Gastrocnemius medialis (tissue), 4 donors: ENCODE measurements around the gene MAP3K9. TPM values are rescaled to one million over a fixed set of nuclear protein-coding genes. Genes with fewer than 3 reads are reported as not detected.

Experiments
- ATAC-seq, 2 donors: fragments of 150-250 bp; one replicate each; pipeline ENCODE4 v1.9.1; 2016
- DNase-seq, 2 donors: peaks; one replicate each; pipeline ENCODE4 v3.0.0-alpha.2; 2019
- H3K27ac ChIP-seq, 4 donors: fragments of 200-600 bp; sonication (generic); 1 replicate in 1 of 4; 2 replicates in 3 of 4; pipeline ENCODE4 v1.5.1; 2016 to 2018; ENCODE audit warnings: mild to moderate bottlenecking in 2 of 4, moderate library complexity in 1 of 4
- H3K27me3 ChIP-seq, 3 donors: fragments of 200-600 bp; sonication (generic) in 2 of 3; 1 replicate in 1 of 3; 2 replicates in 2 of 3; pipeline versions ENCODE4 v1.5.1 to v1.6.0; 2016 to 2019; ENCODE audit warnings: mild to moderate bottlenecking in 1 of 3, moderate library complexity in 1 of 3
- H3K36me3 ChIP-seq, 2 donors: fragments of 200-600 bp; sonication (generic) in 1 of 2; one replicate each; pipeline ENCODE4 v1.5.1; 2017 to 2018
- H3K4me1 ChIP-seq, 2 donors: fragments of 200-600 bp; sonication (generic) in 1 of 2; one replicate each; pipeline ENCODE4 v1.5.1; 2016 to 2017; ENCODE audit warnings: mild to moderate bottlenecking in 2 of 2
- H3K4me3 ChIP-seq, 4 donors: fragments of 200-600 bp; sonication (generic) in 3 of 4; 1 replicate in 1 of 4; 2 replicates in 3 of 4; pipeline ENCODE4 v1.5.1; 2016 to 2019; ENCODE audit warnings: mild to moderate bottlenecking in 2 of 4
- H3K9me3 ChIP-seq, 3 donors: fragments of 200-600 bp; sonication (generic) in 2 of 3; 1 replicate in 1 of 3; 2 replicates in 2 of 3; pipeline ENCODE4 v1.5.1; 2016 to 2019
- CTCF ChIP-seq, 5 experiments: fragments of 450-650 bp in 3 of 5; fragments of 200-600 bp in 2 of 5; sonication (generic) in 2 of 5; IDR thresholded peaks in 4 of 5; conservative IDR thresholded peaks in 1 of 5; 1 replicate in 4 of 5; 2 replicates in 1 of 5; pipeline ENCODE4 v1.5.1; 2016 to 2019; ENCODE audit warnings: antibody characterized with exemption in 5 of 5, mild to moderate bottlenecking in 3 of 5, moderate library complexity in 3 of 5
- POLR2A ChIP-seq, 2 donors: fragments of 450-650 bp; IDR thresholded peaks; one replicate each; pipeline ENCODE4 v1.6.1; 2017; ENCODE audit warnings: antibody characterized with exemption in 2 of 2, mild to moderate bottlenecking in 2 of 2, moderate library complexity in 2 of 2
- in situ Hi-C, 4 donors: fragments of 200-750 bp; cut with MboI; loops; one replicate each; pipeline versions ENCODE4 v1.15.0 to v1.8.0; 2017; ENCODE audit warnings: low sequenced_read_pairs in 4 of 4
- intact Hi-C: fragments of 100-400 bp; cut with DNase I; formaldehyde crosslinking; loops from one replicate; pipeline ENCODE4 v1.15.1; 2023; ENCODE audit warnings: low total_unique reads
- total RNA-seq, 4 donors: library from RNA; depleted of rRNA; stranded (reverse); fragments of >200 nt; gene quantifications; one replicate each; pipeline versions ENCODE4 v1.1.0 to v1.2.3, GENCODE V29; 2016

MAP3K9 gene
- total RNA-seq, 4 donors from 2014 or later, result 2.4 to 5.0 (median 2.5) TPM

DNA sequence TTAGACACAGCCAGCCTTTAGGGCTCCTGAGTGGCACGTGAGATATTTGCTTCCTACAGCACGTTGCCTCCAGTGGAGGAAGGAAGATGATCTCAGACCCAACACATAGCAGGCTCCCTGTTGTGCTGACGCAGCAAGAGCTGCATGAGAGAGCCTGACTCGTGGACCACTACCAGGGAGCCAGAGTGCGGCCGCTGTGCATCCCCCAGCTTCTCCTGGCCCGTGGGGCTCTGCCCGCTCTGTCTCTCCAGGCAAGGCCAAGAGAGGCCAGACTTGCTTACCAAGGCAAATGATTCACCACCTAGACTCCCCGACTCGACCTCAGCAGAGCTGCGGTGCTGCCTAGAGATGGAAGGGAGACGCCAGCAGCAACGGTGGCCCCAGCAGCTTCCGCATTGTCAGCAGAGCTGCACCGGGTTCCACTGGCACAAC lies 37.5 kb downstream of the MAP3K9 start:
- ATAC-seq (no peak), DNase-seq (no peak)
- intact Hi-C loops (no loop called here), in situ Hi-C loops (no loop called here)
- Histone ChIP-seq H3K36me3 (no peaks in the 10 kb centered on the region), H3K27ac (no peak overlapping the region), H3K27me3 (no peaks in the 10 kb centered on the region), H3K4me3 (no peak overlapping the region), H3K4me1 (no peaks in the 10 kb centered on the region), H3K9me3 (no peaks in the 10 kb centered on the region)
- TF ChIP-seq POLR2A (IDR thresholded peaks at IDR 0.05) (no peak), CTCF (IDR thresholded peaks at IDR 0.05 in 4 of 5, conservative IDR thresholded peaks at IDR 0.05 in 1 of 5) (no peak)

DNA sequence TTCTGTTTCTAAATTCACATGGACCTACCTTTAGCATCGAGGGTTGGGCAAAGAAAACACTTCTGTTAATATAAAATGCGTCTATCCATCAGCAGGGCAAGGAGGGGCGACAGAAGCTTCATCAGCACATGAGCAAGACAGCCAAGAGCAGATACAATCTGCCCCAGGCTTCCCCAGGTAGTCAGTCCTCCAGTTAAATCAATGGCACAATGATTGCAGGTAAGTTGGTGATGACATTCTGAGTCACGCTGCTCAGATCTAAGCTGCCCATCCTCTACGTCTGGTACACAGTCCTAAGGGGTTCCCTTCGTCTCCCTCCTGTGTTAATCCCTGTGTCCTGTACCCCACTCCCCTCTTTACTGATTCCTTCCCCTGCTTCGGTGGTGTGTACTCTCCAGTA lies 38.8 kb downstream of the MAP3K9 start:
- in situ Hi-C loops (no loop called here), intact Hi-C loops (no loop called here)
- no peaks in the 10 kb centered on the region for H3K27me3 ChIP-seq
- DNase-seq (no peak), ATAC-seq (no peak)
- H3K36me3 ChIP-seq, result no peaks in the 10 kb centered on the region
- no peaks in the 10 kb centered on the region for H3K9me3 ChIP-seq
- TF ChIP-seq CTCF (IDR thresholded peaks at IDR 0.05 in 4 of 5, conservative IDR thresholded peaks at IDR 0.05 in 1 of 5) (no peak), POLR2A (IDR thresholded peaks at IDR 0.05) (no peak)
- no peak overlapping the region for H3K27ac ChIP-seq
- no peak overlapping the region for H3K4me3 ChIP-seq
- H3K4me1 ChIP-seq, result no peaks in the 10 kb centered on the region

GRCh38 chr14:70759398-70759797 lies 49.9 kb downstream of the MAP3K9 start:
- Histone ChIP-seq H3K4me3 (no peak overlapping the region), H3K9me3 (no peaks in the 10 kb centered on the region), H3K27ac (no peak overlapping the region), H3K36me3 (no peaks in the 10 kb centered on the region), H3K27me3 (no peaks in the 10 kb centered on the region), H3K4me1 (peaks cover 0 to 9% of the 10 kb centered on the region in 2 donors)
- no peak for DNase-seq
- no peak for TF ChIP-seq CTCF (IDR thresholded peaks at IDR 0.05 in 4 of 5, conservative IDR thresholded peaks at IDR 0.05 in 1 of 5)
- no peak for TF ChIP-seq POLR2A (IDR thresholded peaks at IDR 0.05)
- ATAC-seq, result no peak
- in situ Hi-C loops, result no loop called here
- intact Hi-C loops, result no loop called here

- in situ Hi-C loops, result no loop called here
- no peak for TF ChIP-seq CTCF (IDR thresholded peaks at IDR 0.05 in 4 of 5, conservative IDR thresholded peaks at IDR 0.05 in 1 of 5)
- no peak for TF ChIP-seq POLR2A (IDR thresholded peaks at IDR 0.05)
- no peak overlapping the region for H3K27ac ChIP-seq
These were observed 53.7 kb downstream of the MAP3K9 start for GRCh38 chr14:70755655-70756054.

GRCh38 chr14:70754991-70755390 lies 54.3 kb downstream of the MAP3K9 start:
- no peaks in the 10 kb centered on the region for H3K27me3 ChIP-seq
- H3K27ac ChIP-seq, result no peak overlapping the region
- no peak for DNase-seq
- no peak for ATAC-seq
- no peaks in the 10 kb centered on the region for H3K36me3 ChIP-seq
- H3K9me3 ChIP-seq, result no peaks in the 10 kb centered on the region
- H3K4me1 ChIP-seq, result peaks cover 0 to 9% of the 10 kb centered on the region in 2 donors
- intact Hi-C loops (no loop called here), in situ Hi-C loops (no loop called here)
- no peak overlapping the region for H3K4me3 ChIP-seq
- TF ChIP-seq POLR2A (IDR thresholded peaks at IDR 0.05) (no peak), CTCF (IDR thresholded peaks at IDR 0.05 in 4 of 5, conservative IDR thresholded peaks at IDR 0.05 in 1 of 5) (no peak)

More at GRCh38 chr14:70755655-70756054, 53.7 kb downstream of the MAP3K9 start:
- Histone ChIP-seq H3K36me3 (no peaks in the 10 kb centered on the region), H3K4me3 (no peak overlapping the region), H3K27me3 (no peaks in the 10 kb centered on the region), H3K9me3 (no peaks in the 10 kb centered on the region), H3K4me1 (peaks cover 0 to 9% of the 10 kb centered on the region in 2 donors)
- intact Hi-C loops, result no loop called here
- ATAC-seq (peak; percentile 39 to 49), DNase-seq (no peak)
